Measurements from ENCODE around the gene NANOS1.

The NANOS1 gene

GRCh38 chr10:119060107-119060506 lies 30.6 kb downstream of the NANOS1 start:
- no peak for TF ChIP-seq GATA3 (IDR thresholded peaks at IDR 0.05; ENCODE audit: low read depth, low read length)
- no peak for TF ChIP-seq GATA2 (IDR thresholded peaks at IDR 0.05; ENCODE audit: low read depth, low read length)

GRCh38 chr10:119061352-119061751 lies 31.8 kb downstream of the NANOS1 start:
- TF ChIP-seq GATA2 (IDR thresholded peaks at IDR 0.05; ENCODE audit: low read depth, low read length) (no peak), GATA3 (IDR thresholded peaks at IDR 0.05; ENCODE audit: low read depth, low read length) (no peak)

GRCh38 chr10:119061926-119062325 lies 32.4 kb downstream of the NANOS1 start:
- no peak for TF ChIP-seq GATA2 (IDR thresholded peaks at IDR 0.05; ENCODE audit: low read depth, low read length)
- TF ChIP-seq GATA3 (IDR thresholded peaks at IDR 0.05; ENCODE audit: low read depth, low read length), result no peak

- TF ChIP-seq GATA3 (IDR thresholded peaks at IDR 0.05; ENCODE audit: low read depth, low read length) (no peak), GATA2 (IDR thresholded peaks at IDR 0.05; ENCODE audit: low read depth, low read length) (no peak)
Measured at GRCh38 chr10:119070395-119071165, 41.1 kb downstream of the NANOS1 start.

- no peak for TF ChIP-seq GATA2 (IDR thresholded peaks at IDR 0.05; ENCODE audit: low read depth, low read length)
- no peak for TF ChIP-seq GATA3 (IDR thresholded peaks at IDR 0.05; ENCODE audit: low read depth, low read length)
Measured at GRCh38 chr10:119073584-119073983, 44.1 kb downstream of the NANOS1 start.

- TF ChIP-seq GATA2 (IDR thresholded peaks at IDR 0.05; ENCODE audit: low read depth, low read length), result no peak
- TF ChIP-seq GATA3 (IDR thresholded peaks at IDR 0.05; ENCODE audit: low read depth, low read length), result no peak
Measured at GRCh38 chr10:119078422-119079179, 49.1 kb downstream of the NANOS1 start.

GRCh38 chr10:119079599-119080520 lies 50.3 kb downstream of the NANOS1 start:
- TF ChIP-seq GATA3 (IDR thresholded peaks at IDR 0.05; ENCODE audit: low read depth, low read length), result no peak
- no peak for TF ChIP-seq GATA2 (IDR thresholded peaks at IDR 0.05; ENCODE audit: low read depth, low read length)

GRCh38 chr10:119080521-119081259 lies 51.2 kb downstream of the NANOS1 start, which contains the start of gene EIF3A:
Gene EIF3A, minus strand, starts transcription at chr10:119080817. Its CDS starts 141 bp downstream, at chr10:119080676.
- TF ChIP-seq GATA2 (IDR thresholded peaks at IDR 0.05; ENCODE audit: low read depth, low read length) (no peak; the same call in 1 of the 2 replicates), GATA3 (IDR thresholded peaks at IDR 0.05; ENCODE audit: low read depth, low read length) (no peak)

Data from SH-SY5Y (cell line).